A549 (cell line): ENCODE measurements around the gene TCF3.

Experiments used
- CTCF ChIP-seq: fragments of >200 bp; sonication (Bioruptor Twin); formaldehyde crosslinking; IDR thresholded peaks from 3 replicates; pipeline ENCODE4 v1.5.1; 2016
- MAZ ChIP-seq: fragments of 150-350 bp; IDR thresholded peaks from 2 replicates; pipeline ENCODE4 v1.6.1; 2014; ENCODE audit warnings: antibody characterized with exemption, low read depth, low read length, borderline replicate concordance
- MYC ChIP-seq: IDR thresholded peaks from 2 replicates; pipeline ENCODE4 v1.6.1; 2012; ENCODE audit warnings: mild to moderate bottlenecking, inconsistent platforms, low read length, improper control_type of control experiment, borderline replicate concordance
- POLR2A ChIP-seq: IDR thresholded peaks from 2 replicates; pipeline ENCODE4 v1.6.1; 2012; ENCODE audit warnings: mild to moderate bottlenecking, low read length
- RFX5 ChIP-seq: fragments of 450-650 bp; IDR thresholded peaks from 2 replicates; pipeline ENCODE4 v1.7.1; 2014; ENCODE audit warnings: antibody characterized with exemption, mild to moderate bottlenecking, moderate library complexity

GRCh38 chr19:1668486-1669270, 16.3 kb upstream of the TCF3 start:
- TF ChIP-seq CTCF, result no peak
- TF ChIP-seq MYC, result no peak
- no peak for TF ChIP-seq POLR2A
- no peak for TF ChIP-seq RFX5
- TF ChIP-seq MAZ, result no peak
